ENCODE results near the gene MRAS.

The MRAS gene

DNA sequence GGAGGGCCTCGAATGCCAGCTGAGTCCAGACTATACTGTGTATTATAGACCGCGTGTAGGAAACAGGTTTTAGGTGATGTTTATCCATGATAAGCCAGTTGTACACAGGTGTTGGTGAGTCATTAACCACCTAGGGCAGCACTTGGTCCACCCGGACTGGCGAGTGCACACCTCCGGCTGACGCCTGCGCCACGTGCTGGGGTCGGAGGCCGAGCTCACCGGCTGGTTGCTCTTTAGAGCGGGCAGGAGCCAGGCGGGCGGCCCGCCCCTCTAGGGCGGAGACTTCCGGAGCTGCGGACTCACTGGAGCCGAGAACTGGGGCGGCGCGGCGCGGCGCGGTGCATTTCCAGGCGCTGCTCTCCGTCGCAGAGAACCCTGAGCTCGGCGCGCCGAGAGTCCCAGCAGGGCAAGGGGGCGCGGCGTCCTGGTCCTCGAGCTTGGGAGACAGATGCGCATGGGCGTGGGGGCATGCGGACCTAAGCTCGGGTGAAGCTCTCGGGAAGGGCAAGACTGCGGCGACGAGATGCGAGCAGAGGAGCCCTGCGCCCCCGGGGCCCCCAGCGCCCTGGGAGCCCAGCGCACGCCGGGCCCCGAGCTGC is 86.0 kb downstream of the MRAS start, which contains the start of gene ESYT3:
ESYT3 (plus strand) TSS at position 341 of the 599 bp plus-strand sequence; CDS start at position 524, 183 bp downstream.
- H3K4me3 ChIP-seq (IDR thresholded peaks at IDR 0.05; ENCODE audit: insufficient read depth, low read depth, low read length), result no peak within 1 kb of the TSS
- no peaks in the 10 kb centered on the region for H3K4me1 ChIP-seq (ENCODE audit: low read depth, poor library complexity, severe bottlenecking)
- no peaks in the 10 kb centered on the region for H3K27me3 ChIP-seq (ENCODE audit: insufficient read depth, low read depth)
- no peaks in the 10 kb centered on the region for H3K36me3 ChIP-seq (ENCODE audit: insufficient read depth)
- no peak within 1 kb of the TSS for H3K9ac ChIP-seq
- TF ChIP-seq, protein P1, sequence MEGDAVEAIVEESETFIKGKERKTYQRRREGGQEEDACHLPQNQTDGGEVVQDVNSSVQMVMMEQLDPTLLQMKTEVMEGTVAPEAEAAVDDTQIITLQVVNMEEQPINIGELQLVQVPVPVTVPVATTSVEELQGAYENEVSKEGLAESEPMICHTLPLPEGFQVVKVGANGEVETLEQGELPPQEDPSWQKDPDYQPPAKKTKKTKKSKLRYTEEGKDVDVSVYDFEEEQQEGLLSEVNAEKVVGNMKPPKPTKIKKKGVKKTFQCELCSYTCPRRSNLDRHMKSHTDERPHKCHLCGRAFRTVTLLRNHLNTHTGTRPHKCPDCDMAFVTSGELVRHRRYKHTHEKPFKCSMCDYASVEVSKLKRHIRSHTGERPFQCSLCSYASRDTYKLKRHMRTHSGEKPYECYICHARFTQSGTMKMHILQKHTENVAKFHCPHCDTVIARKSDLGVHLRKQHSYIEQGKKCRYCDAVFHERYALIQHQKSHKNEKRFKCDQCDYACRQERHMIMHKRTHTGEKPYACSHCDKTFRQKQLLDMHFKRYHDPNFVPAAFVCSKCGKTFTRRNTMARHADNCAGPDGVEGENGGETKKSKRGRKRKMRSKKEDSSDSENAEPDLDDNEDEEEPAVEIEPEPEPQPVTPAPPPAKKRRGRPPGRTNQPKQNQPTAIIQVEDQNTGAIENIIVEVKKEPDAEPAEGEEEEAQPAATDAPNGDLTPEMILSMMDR (conservative IDR thresholded peaks at IDR 0.05; ENCODE audit: low read depth, low read length), result no peak
- H4K20me1 ChIP-seq (ENCODE audit: insufficient read depth), result no peaks in the 10 kb centered on the region
- H3K79me2 ChIP-seq (ENCODE audit: insufficient read depth, low read depth), result no peaks in the 10 kb centered on the region
- peak within 1 kb of the TSS; percentile 82 for H2AFZ ChIP-seq (ENCODE audit: low read depth)
- H3K27ac ChIP-seq, result no peak within 1 kb of the TSS
- peak within 1 kb of the TSS; percentile 25; the same call in 1 of the 2 replicates for H3K4me2 ChIP-seq

DNA sequence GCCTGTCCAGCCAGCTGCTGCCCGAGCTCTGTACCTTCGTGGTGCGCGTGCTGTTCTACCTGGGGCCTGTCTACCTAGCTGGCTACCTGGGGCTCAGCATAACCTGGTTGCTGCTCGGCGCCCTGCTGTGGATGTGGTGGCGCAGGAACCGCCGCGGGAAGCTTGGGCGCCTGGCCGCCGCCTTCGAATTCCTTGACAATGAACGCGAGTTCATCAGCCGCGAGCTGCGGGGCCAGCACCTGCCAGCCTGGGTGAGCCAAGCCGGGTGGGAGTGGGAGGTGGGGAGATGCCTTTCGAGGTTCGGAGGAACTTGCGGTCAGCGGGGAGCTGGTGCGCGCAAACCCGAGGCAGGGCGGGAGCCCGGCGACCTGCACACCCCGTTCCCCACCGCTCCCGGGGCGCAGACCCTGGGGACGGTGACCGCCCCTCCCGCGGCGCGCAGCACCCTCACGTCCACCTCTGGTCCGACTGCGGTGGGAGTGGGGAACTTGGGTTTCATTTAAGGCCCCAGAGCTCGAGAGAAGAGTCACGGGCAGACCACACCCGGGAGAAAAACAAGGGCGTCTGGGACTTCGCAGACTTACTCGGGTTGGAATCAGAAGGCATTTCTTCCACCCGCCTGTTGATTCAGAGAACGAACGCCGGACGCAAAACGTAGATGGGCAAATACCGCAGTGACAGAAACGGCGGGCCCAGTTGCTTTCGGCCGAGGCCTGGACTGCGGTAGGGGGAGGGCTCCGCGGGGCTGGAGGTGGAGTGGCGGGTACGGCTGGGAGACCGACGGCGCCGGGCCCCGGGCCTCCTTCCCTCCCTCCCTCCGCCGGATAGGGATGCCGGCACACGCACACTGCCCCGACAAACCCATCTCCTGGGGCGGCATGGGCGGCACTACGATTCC is 86.7 kb downstream of the MRAS start:
- Histone ChIP-seq H3K4me3 (IDR thresholded peaks at IDR 0.05; ENCODE audit: insufficient read depth, low read depth, low read length) (no peak overlapping the region), H3K9ac (no peak overlapping the region), H2AFZ (ENCODE audit: low read depth) (peak overlapping the region; percentile 82), H3K27ac (no peak overlapping the region), H3K4me2 (peak overlapping the region; percentile 25; the same call in 1 of the 2 replicates), H3K4me1 (ENCODE audit: low read depth, poor library complexity, severe bottlenecking) (no peaks in the 10 kb centered on the region), H3K27me3 (ENCODE audit: insufficient read depth, low read depth) (no peaks in the 10 kb centered on the region), H3K36me3 (ENCODE audit: insufficient read depth) (no peaks in the 10 kb centered on the region), H3K79me2 (ENCODE audit: insufficient read depth, low read depth) (no peaks in the 10 kb centered on the region), H4K20me1 (ENCODE audit: insufficient read depth) (no peaks in the 10 kb centered on the region)
- TF ChIP-seq, protein P1 (conservative IDR thresholded peaks at IDR 0.05; ENCODE audit: low read depth, low read length), result no peak

DNA sequence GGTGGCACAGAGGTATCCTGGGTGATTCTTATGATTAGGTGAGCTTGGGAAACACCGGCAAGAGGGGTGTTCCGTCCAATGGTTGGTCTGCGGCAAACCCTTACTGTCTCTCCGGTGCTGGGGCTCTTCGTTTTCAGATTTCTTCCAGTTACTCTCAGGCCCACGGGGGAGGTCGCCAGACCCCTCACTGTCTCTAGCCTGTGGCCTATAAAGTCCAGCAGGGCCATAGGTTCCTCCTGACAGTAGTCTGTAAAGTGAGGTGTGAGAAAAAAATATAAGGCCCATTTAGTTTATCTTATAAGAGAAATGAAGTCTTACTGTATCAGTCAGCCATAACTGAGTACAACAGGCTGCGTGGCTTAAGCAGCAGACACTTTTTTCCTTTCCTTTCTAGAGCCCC is 87.5 kb downstream of the MRAS start:
- H3K4me2 ChIP-seq, result no peak overlapping the region

DNA sequence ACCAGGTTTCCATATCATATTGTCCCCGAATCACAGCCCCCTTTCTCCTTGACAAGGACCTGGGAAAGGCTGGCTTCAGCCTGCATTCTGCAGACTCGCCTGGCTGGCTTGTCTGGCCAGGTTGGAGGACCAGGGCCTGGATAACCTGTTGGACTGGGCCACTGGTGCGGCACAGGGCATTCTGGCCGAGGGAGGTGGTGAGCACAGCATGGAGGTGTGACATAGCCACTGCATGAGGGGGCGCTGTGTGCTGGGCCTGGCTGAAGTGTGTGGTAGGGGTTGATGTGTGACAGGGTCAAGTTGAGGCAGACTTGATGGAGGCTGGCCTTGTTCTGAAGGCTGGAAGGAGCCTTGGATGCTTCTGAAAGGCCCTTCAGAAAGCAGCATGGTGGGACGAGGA is 88.9 kb downstream of the MRAS start:
- Histone ChIP-seq H3K36me3 (ENCODE audit: insufficient read depth) (no peaks in the 10 kb centered on the region), H3K27me3 (ENCODE audit: insufficient read depth, low read depth) (no peaks in the 10 kb centered on the region), H3K4me3 (IDR thresholded peaks at IDR 0.05; ENCODE audit: insufficient read depth, low read depth, low read length) (no peak overlapping the region), H3K9ac (no peak overlapping the region), H3K27ac (no peak overlapping the region), H3K4me2 (no peak overlapping the region), H3K79me2 (ENCODE audit: insufficient read depth, low read depth) (no peaks in the 10 kb centered on the region), H3K4me1 (ENCODE audit: low read depth, poor library complexity, severe bottlenecking) (no peaks in the 10 kb centered on the region), H4K20me1 (ENCODE audit: insufficient read depth) (no peaks in the 10 kb centered on the region), H2AFZ (ENCODE audit: low read depth) (no peak overlapping the region)
- TF ChIP-seq, protein P1 (conservative IDR thresholded peaks at IDR 0.05; ENCODE audit: low read depth, low read length), result no peak

More for the DNA sequence above, 87.5 kb downstream of the MRAS start:
- H2AFZ ChIP-seq (ENCODE audit: low read depth), result no peak overlapping the region
- TF ChIP-seq, protein P1 (conservative IDR thresholded peaks at IDR 0.05; ENCODE audit: low read depth, low read length), result no peak
- no peaks in the 10 kb centered on the region for H3K36me3 ChIP-seq (ENCODE audit: insufficient read depth)
- H3K27ac ChIP-seq, result no peak overlapping the region
- H3K9ac ChIP-seq, result no peak overlapping the region
- no peaks in the 10 kb centered on the region for H4K20me1 ChIP-seq (ENCODE audit: insufficient read depth)
- no peak overlapping the region for H3K4me3 ChIP-seq (IDR thresholded peaks at IDR 0.05; ENCODE audit: insufficient read depth, low read depth, low read length)
- H3K79me2 ChIP-seq (ENCODE audit: insufficient read depth, low read depth), result no peaks in the 10 kb centered on the region
- no peaks in the 10 kb centered on the region for H3K4me1 ChIP-seq (ENCODE audit: low read depth, poor library complexity, severe bottlenecking)
- H3K27me3 ChIP-seq (ENCODE audit: insufficient read depth, low read depth), result no peaks in the 10 kb centered on the region

All from KMS-11 (cell line).